Small intestine (tissue), 7 donors: Measurements from ENCODE around the gene C2CD2. TPM values are rescaled to one million over a fixed set of nuclear protein-coding genes. Genes with fewer than 3 reads are reported as not detected.

ENCODE experiments used
- DNase-seq, 2 donors: peaks; one replicate each; pipeline versions ENCODE4 v3.0.0 to v3.0.0-alpha.2; 2013
- FAIRE-seq: peaks from 2 replicates; lab custom pipeline; 2012; peaks lifted over from hg19 to GRCh38; lab: Jason Lieb, UNC
- H3K27ac ChIP-seq, 3 donors: one replicate each; pipeline ENCODE4 v1.5.1; 2013; ENCODE audit warnings: low read length in 2 of 3, mild to moderate bottlenecking in 2 of 3, control low read depth in 1 of 3, inconsistent platforms in 1 of 3, low read depth in 1 of 3, moderate library complexity in 1 of 3
- H3K27me3 ChIP-seq, 3 donors: one replicate each; pipeline ENCODE4 v1.6.1; 2013; ENCODE audit warnings: low read length in 3 of 3, inconsistent platforms in 1 of 3; ENCODE audit not compliant: control insufficient read depth in 3 of 3, insufficient read depth in 3 of 3
- H3K36me3 ChIP-seq, 3 donors: one replicate each; pipeline ENCODE4 v1.6.1; 2013; ENCODE audit warnings: low read length in 3 of 3, inconsistent platforms in 1 of 3, low read depth in 1 of 3, mild to moderate bottlenecking in 1 of 3, moderate library complexity in 1 of 3; ENCODE audit not compliant: control insufficient read depth in 3 of 3, insufficient read depth in 2 of 3
- H3K4me1 ChIP-seq, 3 donors: one replicate each; pipeline ENCODE4 v1.6.1; 2013; ENCODE audit warnings: low read length in 2 of 3, inconsistent platforms in 1 of 3, low read depth in 1 of 3, mild to moderate bottlenecking in 1 of 3, moderate library complexity in 1 of 3; ENCODE audit not compliant: control insufficient read depth in 3 of 3, insufficient read depth in 2 of 3
- H3K4me3 ChIP-seq, 3 donors: one replicate each; pipeline ENCODE4 v1.5.1; 2013; ENCODE audit warnings: low read length in 3 of 3, control low read depth in 1 of 3, inconsistent platforms in 1 of 3, low read depth in 1 of 3, mild to moderate bottlenecking in 1 of 3, moderate library complexity in 1 of 3
- H3K9me3 ChIP-seq, 2 donors: one replicate each; pipeline ENCODE4 v1.6.1; 2013; ENCODE audit warnings: low read depth in 1 of 2, low read length in 1 of 2; ENCODE audit not compliant: control insufficient read depth in 2 of 2, insufficient read depth in 1 of 2
- WGBS, 3 donors: extraction: QIAGEN DNeasy Blood & Tissue Kit; methylation state at CpG; one replicate each; pipeline ENCODE4 v1.1.7; 2013; 5-methylcytosine and 5-hydroxymethylcytosine counted together
- polyA plus RNA-seq, 4 donors: library from polyadenylated mRNA; stranded (reverse) in 3 of 4; unstranded in 1 of 4; fragments of 200-250 nt in 3 of 4; fragments of 120-200 nt in 1 of 4; gene quantifications; one replicate each; pipeline versions ENCODE4 v1.2.1 to v1.2.3, GENCODE V29; 2013
- donor health status: healthy with polysubstance abuse.
- donor health status: control.
- donor health status: control.
- donor health status: Bipolar disorder and iron deficiency.
- donor health status: healthy.

C2CD2 gene
- polyA plus RNA-seq, 4 donors = 2.2 to 11.1 (median 6.7) TPM

DNA sequence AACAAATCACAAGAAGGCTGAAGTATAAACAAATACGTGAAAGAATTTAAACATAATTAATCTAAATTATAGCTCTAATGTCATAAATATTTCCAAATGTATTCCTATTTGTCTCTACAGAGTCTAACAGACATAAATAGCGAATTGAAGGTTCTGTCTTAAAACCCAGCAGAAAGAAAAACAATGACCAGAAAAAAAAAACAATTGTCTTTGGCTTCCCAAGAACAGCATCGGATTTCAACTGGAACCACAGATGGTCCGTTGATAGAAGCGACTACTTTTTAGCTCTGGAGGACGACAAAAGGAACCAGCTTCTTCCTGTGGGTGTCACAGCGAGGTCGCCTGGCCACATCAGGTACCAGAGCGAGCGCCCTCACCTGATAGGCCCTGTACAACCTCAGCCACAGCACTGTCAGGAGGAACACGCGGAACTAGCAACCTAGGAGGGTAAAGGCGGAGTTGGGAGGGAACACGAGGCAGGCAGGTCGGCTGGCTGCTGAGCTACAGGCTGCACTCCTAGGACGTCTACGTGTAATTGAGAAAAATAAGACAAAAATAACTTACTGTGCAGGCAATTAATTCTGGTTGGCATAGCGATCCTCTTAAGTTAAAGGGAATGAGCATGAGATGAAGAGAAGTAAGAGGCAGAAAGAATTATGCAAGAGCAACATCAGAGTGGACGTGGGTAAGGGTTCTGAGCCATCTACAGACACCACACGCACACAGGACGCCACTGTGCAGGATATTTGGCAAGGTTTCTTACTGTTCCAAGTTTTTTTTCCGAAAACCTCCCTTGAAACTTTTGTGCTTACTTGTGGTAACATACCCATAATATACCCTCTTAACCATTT lies 58.0 kb downstream of the C2CD2 start:
- Histone ChIP-seq H3K27ac (no peak overlapping the region), H3K9me3 (no peaks in the 10 kb centered on the region), H3K4me3 (no peak overlapping the region), H3K27me3 (no peaks in the 10 kb centered on the region), H3K4me1 (no peaks in the 10 kb centered on the region), H3K36me3 (peaks cover 0 to 70% (median 3%) of the 10 kb centered on the region in 3 donors)
- WGBS, 3 donors = 69 to 89% (median 73%) methylated on average over 22 of the region's 22 CpGs
- no peak for FAIRE-seq
- no peak for DNase-seq

DNA sequence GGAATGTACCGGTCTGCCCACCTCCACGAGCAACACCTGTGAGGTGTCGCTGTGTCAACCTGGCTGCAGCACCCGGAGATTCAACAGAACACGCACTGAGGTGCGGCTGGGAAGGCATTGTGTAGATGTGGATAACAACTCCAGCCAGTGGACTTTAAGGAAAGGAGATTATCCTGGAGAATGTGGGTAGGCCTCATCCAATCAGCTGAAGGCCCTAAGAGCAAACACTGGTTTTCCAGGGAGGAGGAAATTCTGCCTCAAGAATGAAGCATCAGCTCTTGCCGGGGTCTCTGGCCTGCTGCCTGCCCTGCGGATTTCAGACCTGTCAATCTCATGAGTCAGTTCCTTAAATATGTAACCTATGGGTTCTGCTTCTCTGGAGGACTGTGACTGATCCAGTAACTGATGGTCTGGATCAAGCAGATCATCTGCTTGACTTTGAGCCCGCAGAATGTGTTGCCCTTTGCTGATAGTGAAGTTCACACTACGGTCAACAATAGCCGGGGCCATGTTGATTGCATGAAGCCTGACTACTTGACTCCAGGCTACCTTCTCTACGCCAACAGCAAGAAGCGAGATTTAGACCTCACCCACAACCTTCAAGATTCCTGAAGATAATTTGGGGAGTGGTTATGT lies 58.8 kb downstream of the C2CD2 start:
- 82 to 83% (median 83%) methylated on average over 13 of the region's 13 CpGs for WGBS, 3 donors
- no peak for DNase-seq
- Histone ChIP-seq H3K27me3 (no peaks in the 10 kb centered on the region), H3K4me1 (no peaks in the 10 kb centered on the region), H3K36me3 (peaks cover 0 to 63% (median 3%) of the 10 kb centered on the region in 3 donors), H3K9me3 (no peaks in the 10 kb centered on the region), H3K4me3 (no peak overlapping the region), H3K27ac (no peak overlapping the region)
- FAIRE-seq = no peak

DNA sequence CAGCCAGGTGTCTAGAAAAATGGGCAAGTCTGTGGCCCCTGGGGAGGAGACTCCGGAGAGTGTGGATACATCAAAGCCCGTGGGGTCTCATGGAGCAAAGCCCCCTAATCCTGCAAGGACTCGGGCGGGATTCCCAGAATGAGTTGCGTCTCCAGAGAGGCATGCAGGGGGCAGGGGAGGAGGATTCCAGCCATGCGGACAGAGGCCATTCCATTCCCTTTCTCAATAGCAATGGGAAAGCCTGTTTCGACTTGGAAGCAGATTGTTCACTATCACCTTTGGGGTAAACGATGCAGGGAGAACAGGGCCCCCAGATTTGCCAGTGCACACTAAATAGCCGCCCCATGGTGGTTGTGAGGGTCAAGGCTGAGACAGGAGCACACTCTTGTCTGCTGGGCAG lies 59.3 kb downstream of the C2CD2 start:
- WGBS, 3 donors = 92 to 95% (median 95%) methylated on average over 9 of the region's 9 CpGs
- peaks cover 0 to 60% (median 3%) of the 10 kb centered on the region in 3 donors for H3K36me3 ChIP-seq
- no peak overlapping the region for H3K4me3 ChIP-seq
- no peak for DNase-seq
- H3K27me3 ChIP-seq = no peaks in the 10 kb centered on the region
- FAIRE-seq = no peak
- no peaks in the 10 kb centered on the region for H3K4me1 ChIP-seq
- no peak overlapping the region for H3K27ac ChIP-seq
- no peaks in the 10 kb centered on the region for H3K9me3 ChIP-seq

DNA sequence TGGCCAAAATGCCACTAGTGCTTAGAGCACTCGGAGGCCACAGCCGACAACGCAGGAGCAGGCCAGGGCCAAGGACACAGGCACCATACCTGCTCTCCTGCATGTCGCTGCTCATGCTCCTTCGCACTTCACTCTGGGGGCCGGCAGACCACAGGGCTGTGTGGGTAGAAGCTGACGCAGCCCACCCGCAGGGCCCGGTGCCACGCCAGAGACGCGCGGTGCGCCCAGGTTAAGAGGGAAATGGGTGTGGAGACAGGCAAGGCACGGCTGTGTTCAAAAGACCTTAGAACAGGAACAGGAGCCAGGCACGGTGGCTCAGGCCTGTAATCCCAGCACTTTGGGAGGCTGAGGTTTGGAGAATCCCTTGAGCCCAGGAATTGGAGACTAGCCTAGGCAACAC lies 61.1 kb downstream of the C2CD2 start:
- no peak for DNase-seq
- Histone ChIP-seq H3K9me3 (no peaks in the 10 kb centered on the region), H3K27me3 (no peaks in the 10 kb centered on the region), H3K4me3 (no peak overlapping the region), H3K4me1 (no peaks in the 10 kb centered on the region), H3K36me3 (peaks cover 0 to 49% (median 5%) of the 10 kb centered on the region in 3 donors), H3K27ac (no peak overlapping the region)
- 91 to 96% (median 92%) methylated on average over 16 of the region's 16 CpGs for WGBS, 3 donors
- no peak for FAIRE-seq

DNA sequence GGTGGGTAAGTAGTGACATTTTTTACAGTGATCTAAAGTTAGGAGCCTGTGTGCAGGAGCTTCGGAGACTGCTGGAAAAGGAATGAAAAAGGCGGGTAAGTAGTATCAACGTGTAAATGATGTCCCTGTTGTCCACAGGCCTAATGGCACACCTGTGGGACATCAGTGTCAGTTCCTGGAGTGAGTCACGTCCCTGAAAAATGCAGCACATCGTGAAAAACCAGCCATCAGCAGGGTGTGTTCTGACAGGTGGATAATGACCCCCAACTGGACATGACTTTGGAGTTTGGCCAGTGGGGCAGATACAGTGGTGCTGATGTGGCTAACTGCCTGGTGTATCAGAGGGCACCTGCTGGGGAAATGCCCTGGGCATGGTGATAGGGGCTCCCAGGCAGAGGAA lies 62.7 kb downstream of the C2CD2 start:
- 76 to 89% (median 81%) methylated on average over 5 of the region's 5 CpGs for WGBS, 3 donors
- no peak overlapping the region for H3K27ac ChIP-seq
- H3K9me3 ChIP-seq = no peaks in the 10 kb centered on the region
- no peak for FAIRE-seq
- no peak for DNase-seq
- H3K4me3 ChIP-seq = no peak overlapping the region
- no peaks in the 10 kb centered on the region for H3K4me1 ChIP-seq
- H3K36me3 ChIP-seq = peaks cover 0 to 39% (median 5%) of the 10 kb centered on the region in 3 donors
- no peaks in the 10 kb centered on the region for H3K27me3 ChIP-seq

DNA sequence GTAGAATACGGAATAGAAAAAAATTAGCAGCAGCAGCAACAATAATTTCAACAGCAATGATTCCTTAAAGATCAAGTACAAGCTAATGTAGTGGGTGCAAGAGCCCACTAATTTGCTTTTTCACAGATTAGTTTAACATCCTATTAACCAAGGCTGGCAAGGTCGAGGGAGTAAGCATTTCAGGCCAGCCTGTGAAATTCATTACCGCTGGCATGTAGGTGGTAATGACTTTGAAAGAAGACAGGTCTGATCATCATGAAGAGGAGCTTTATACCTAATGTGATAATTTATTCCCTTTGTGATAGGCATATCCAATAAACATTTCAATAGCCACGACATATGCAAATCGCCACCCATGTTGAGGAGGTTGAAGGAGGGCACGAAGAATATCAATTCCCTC lies 63.5 kb downstream of the C2CD2 start:
- no peaks in the 10 kb centered on the region for H3K27me3 ChIP-seq
- no peak for DNase-seq
- no peaks in the 10 kb centered on the region for H3K9me3 ChIP-seq
- peaks cover 0 to 38% (median 5%) of the 10 kb centered on the region in 3 donors for H3K36me3 ChIP-seq
- 63 to 92% (median 76%) methylated on average over 6 of the region's 6 CpGs for WGBS, 3 donors
- H3K27ac ChIP-seq = no peak overlapping the region
- no peak overlapping the region for H3K4me3 ChIP-seq
- FAIRE-seq = no peak
- H3K4me1 ChIP-seq = no peaks in the 10 kb centered on the region

DNA sequence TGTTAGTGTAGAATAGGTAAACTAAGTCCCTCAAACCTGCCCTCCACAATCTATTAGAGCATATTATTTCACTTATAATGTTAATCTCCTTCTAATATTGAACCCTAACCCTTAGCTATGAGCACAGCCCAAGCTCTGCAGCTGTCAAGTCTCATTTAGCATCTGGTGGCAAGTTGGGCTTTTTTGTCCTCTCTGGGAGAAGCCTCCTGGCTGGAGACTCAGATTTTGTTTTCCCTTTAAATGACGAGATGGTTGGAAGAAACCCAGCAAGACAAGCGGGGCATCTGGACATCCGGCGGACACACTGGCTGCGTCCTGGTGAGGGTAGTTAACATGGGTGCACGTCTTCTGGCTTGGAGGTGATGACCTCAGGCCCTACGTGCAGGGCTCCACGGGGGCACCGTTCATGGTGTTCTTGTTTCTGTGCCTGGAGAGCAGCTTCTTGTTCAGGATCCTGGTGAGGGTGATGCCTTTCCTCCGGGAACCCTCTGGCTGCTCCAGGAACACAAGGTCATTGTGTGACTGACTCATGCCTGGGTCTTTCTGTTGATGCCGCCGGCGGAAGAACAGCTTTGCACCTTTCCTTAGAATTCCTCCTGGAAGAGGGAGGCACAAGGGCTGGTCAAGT lies 65.0 kb downstream of the C2CD2 start:
- WGBS, 3 donors = 87 to 93% (median 91%) methylated on average over 13 of the region's 13 CpGs
- Histone ChIP-seq H3K4me3 (no peak overlapping the region), H3K36me3 (peaks cover 0 to 29% (median 2%) of the 10 kb centered on the region in 3 donors), H3K4me1 (no peaks in the 10 kb centered on the region), H3K27ac (no peak overlapping the region), H3K9me3 (no peaks in the 10 kb centered on the region), H3K27me3 (no peaks in the 10 kb centered on the region)
- DNase-seq = no peak
- FAIRE-seq = no peak

DNA sequence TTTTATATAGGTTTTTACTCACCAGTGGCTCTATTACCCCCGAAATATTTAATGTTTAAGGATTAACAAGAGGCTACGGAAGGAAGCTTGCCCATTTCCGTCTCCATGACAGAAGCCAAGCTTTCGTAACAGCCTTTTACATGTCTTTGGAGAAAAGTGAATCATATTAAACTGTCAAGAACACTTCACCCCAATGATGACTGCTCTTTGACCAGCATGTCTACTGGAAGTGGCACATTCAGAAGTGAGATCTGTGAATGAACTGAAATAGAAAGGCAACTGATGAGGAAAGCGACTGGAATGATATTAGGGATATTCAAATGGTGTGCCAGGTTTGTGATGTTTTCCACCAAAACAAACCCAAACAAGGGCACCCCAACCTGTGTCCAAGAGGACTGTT lies 66.2 kb downstream of the C2CD2 start:
- Histone ChIP-seq H3K27ac (no peak overlapping the region), H3K4me3 (no peak overlapping the region), H3K36me3 (peaks cover 0 to 27% (median 2%) of the 10 kb centered on the region in 3 donors), H3K4me1 (no peaks in the 10 kb centered on the region), H3K9me3 (no peaks in the 10 kb centered on the region), H3K27me3 (no peaks in the 10 kb centered on the region)
- DNase-seq (no peak), FAIRE-seq (no peak)
- 93 to 98% (median 95%) methylated on average over 5 of the region's 5 CpGs for WGBS, 3 donors
